ENCODE measurements around the gene WDR27. TPM values are rescaled to one million over a fixed set of nuclear protein-coding genes. Genes with fewer than 3 reads are reported as not detected.
A peak's percentile ranks its signal among the peaks of the same experiment; 100 is the strongest.

Gene WDR27
- total RNA-seq, 3 donors from 2014 or later, result 21.3 to 68.6 (median 56.4) TPM

- Histone ChIP-seq H3K4me1 (no peaks in the 10 kb centered on the region), H3K9me3 (no peaks in the 10 kb centered on the region), H3K27ac (no peak overlapping the region), H3K36me3 (no peaks in the 10 kb centered on the region), H3K4me3 (no peak overlapping the region), H3K27me3 (no peaks in the 10 kb centered on the region)
- TF ChIP-seq POLR2AphosphoS5 (IDR thresholded peaks at IDR 0.05), result no peak
- no peak for TF ChIP-seq CTCF (IDR thresholded peaks at IDR 0.05)
- TF ChIP-seq POLR2A (IDR thresholded peaks at IDR 0.05), result no peak
- intact Hi-C loops (cut with DNase I; ENCODE audit: low total_unique reads), result no loop called here
- no peak for DNase-seq (ENCODE audit: low spot score in 2 of 2)
Measured at GRCh38 chr6:169491482-169491881, 210.3 kb downstream of the WDR27 start.

DNA sequence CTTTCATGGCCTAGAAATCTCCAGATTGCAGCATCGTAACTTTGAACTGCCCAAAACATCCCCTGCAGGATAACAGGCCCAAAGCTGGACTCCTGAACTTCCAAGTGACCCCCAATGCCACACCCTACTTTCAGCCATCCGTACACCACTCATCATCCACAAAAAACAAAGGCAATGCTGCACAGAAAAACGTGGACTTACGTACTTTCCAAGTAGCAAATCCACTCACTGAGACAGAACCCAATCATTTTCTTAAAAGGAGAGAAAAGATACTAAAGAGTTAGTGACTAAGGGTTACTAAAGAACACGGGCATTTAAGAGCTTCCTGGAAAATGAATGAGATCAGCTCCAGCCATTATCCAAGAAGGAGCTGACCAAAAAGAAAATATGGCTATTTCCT lies 211.0 kb downstream of the WDR27 start:
- Histone ChIP-seq H3K4me1 (no peaks in the 10 kb centered on the region), H3K9me3 (no peaks in the 10 kb centered on the region), H3K4me3 (no peak overlapping the region), H3K27ac (peak overlapping the region in 1 of 2 donors; percentile 79), H3K36me3 (no peaks in the 10 kb centered on the region), H3K27me3 (no peaks in the 10 kb centered on the region)
- no peak for DNase-seq (ENCODE audit: low spot score in 2 of 2)
- intact Hi-C loops (cut with DNase I; ENCODE audit: low total_unique reads), result no loop called here
- TF ChIP-seq POLR2AphosphoS5 (IDR thresholded peaks at IDR 0.05) (no peak), CTCF (IDR thresholded peaks at IDR 0.05) (no peak), POLR2A (IDR thresholded peaks at IDR 0.05) (no peak)

DNA sequence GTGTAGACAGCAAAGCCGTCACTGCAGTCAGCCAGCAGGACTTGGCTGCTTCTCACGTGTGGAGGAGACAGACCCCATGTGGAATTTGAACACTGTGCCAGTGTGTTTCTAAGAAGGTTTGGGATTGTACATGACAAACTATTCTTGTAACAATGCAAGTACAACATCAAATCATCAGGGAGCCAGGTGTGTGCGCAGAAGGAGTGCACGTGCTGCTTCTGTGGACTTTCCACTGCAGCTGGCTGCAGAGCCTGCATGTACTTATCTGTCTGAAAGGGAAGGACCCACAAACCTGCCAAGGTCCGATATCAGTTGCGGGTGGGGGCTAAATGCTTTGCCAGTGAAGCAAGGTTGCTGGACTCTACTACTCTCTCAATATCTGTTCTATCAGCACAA lies 211.6 kb downstream of the WDR27 start:
- Histone ChIP-seq H3K9me3 (no peaks in the 10 kb centered on the region), H3K27ac (peak overlapping the region; percentile 48 to 79), H3K36me3 (no peaks in the 10 kb centered on the region), H3K4me1 (no peaks in the 10 kb centered on the region), H3K27me3 (no peaks in the 10 kb centered on the region), H3K4me3 (no peak overlapping the region)
- intact Hi-C loops (cut with DNase I; ENCODE audit: low total_unique reads), result no loop called here
- DNase-seq (ENCODE audit: low spot score in 2 of 2), result no peak
- TF ChIP-seq POLR2AphosphoS5 (IDR thresholded peaks at IDR 0.05) (no peak), CTCF (IDR thresholded peaks at IDR 0.05) (no peak), POLR2A (IDR thresholded peaks at IDR 0.05) (no peak)

DNA sequence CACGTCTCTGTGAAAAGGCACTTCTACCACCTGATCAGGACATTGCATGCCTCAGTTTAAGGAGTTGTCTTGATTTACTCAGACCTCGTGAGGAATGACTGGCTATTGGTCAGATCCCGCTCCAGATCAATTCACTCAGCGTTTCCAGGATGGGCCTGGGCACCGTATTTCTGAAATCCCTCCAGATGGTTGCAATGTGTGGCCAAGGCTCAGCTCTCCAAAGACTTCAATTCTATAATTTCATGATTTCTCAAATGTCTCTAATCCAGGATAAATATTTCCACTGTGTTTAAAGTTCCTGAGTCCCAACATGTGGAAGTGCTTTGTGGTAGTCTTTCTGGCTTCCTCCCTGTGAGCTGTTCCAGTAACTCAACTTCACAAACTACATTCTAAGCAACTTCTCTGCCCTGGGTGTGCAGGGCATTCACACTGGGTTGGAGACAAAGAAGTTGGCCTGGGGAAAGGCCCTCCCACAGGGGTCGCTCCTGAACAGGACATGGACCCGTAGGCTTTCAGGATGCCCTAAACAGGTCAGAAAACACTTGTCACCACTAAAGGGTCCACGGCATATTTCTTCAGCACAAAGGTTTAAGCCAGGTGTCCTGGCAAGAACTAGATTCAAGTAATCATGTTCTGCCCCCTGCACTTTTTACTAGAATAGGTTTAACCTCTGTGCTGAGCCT lies 212.1 kb downstream of the WDR27 start:
- no peaks in the 10 kb centered on the region for H3K27me3 ChIP-seq
- TF ChIP-seq POLR2AphosphoS5 (IDR thresholded peaks at IDR 0.05), result no peak
- TF ChIP-seq CTCF (IDR thresholded peaks at IDR 0.05), result no peak
- no peak for TF ChIP-seq POLR2A (IDR thresholded peaks at IDR 0.05)
- H3K9me3 ChIP-seq, result no peaks in the 10 kb centered on the region
- H3K36me3 ChIP-seq, result no peaks in the 10 kb centered on the region
- no peak overlapping the region for H3K4me3 ChIP-seq
- H3K27ac ChIP-seq, result peak overlapping the region; percentile 48 to 79
- DNase-seq (ENCODE audit: low spot score in 2 of 2), result no peak
- no peaks in the 10 kb centered on the region for H3K4me1 ChIP-seq
- intact Hi-C loops (cut with DNase I; ENCODE audit: low total_unique reads), result no loop called here

- H3K27ac ChIP-seq, result no peak overlapping the region
- intact Hi-C loops (cut with DNase I; ENCODE audit: low total_unique reads), result no loop called here
- H3K36me3 ChIP-seq, result no peaks in the 10 kb centered on the region
- H3K9me3 ChIP-seq, result no peaks in the 10 kb centered on the region
- no peaks in the 10 kb centered on the region for H3K4me1 ChIP-seq
- H3K4me3 ChIP-seq, result no peak overlapping the region
- DNase-seq (ENCODE audit: low spot score in 2 of 2), result no peak
- TF ChIP-seq POLR2A (IDR thresholded peaks at IDR 0.05), result no peak
- no peak for TF ChIP-seq CTCF (IDR thresholded peaks at IDR 0.05)
- no peak for TF ChIP-seq POLR2AphosphoS5 (IDR thresholded peaks at IDR 0.05)
- no peaks in the 10 kb centered on the region for H3K27me3 ChIP-seq
Measured at GRCh38 chr6:169487579-169488436, 214.0 kb downstream of the WDR27 start.

All from breast epithelium (tissue), 4 donors.